Hepatic stellate cell (primary cell): Measurements from ENCODE around the gene XNDC1N.
A peak's percentile ranks its signal among the peaks of the same experiment; 100 is the strongest.

Experiments
- DNase-seq: peaks from one replicate; pipeline ENCODE4 v3.0.0; 2011; ENCODE audit warnings: low spot score

Gene XNDC1N

DNA sequence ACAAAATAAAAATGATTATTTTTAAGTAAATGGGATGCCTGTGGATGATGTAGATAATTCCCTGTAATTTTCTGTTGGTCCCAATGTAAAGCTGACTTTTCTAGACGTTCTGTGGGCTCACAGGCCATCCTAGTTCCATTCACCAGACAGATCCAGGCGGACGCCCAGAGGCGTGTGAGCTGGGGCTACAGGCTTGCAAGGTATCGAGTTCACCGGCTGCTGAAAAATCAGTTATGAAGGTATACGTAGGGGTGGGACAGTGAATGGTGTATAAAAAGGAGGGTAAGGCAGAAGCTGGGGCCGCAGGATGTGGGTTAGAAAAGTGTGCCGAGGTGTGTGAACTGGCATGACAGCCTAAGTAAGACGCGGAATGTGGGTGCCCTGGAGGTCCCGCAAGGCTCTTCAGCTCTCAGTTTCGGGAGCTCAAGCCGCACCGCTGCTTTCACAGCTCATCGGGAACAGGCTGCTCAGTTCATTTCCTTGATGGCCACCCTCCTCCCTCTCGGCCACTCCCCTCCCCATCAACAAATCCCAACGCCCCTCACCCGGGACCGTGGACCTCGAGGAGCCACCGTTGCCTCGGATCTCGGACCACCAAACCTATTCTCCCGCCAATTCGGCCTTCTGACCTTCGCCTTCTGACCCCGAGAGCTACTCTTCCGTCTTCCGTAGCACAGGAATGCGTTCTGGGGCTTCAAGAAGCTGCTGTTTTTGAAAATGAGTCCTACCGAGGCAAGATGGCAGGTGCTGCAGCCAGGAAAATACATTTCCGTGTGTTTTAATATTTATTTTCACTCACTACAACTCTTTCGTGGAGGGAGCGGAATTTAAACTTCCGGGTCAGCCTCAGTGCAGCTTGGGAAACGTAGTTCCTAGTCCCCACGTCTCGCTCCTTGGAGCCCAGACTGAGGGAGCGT is at the start of gene XNDC1N:
TSS of gene XNDC1N (minus strand) at position 775 of the 917 bp plus-strand sequence. CDS start 5,241 bp downstream, outside the sequence.
- DNase-seq, result peak; percentile 88

- DNase-seq, result peak; percentile 49
These were observed 49.5 kb upstream of the XNDC1N start for GRCh38 chr11:71977743-71978418.

DNA sequence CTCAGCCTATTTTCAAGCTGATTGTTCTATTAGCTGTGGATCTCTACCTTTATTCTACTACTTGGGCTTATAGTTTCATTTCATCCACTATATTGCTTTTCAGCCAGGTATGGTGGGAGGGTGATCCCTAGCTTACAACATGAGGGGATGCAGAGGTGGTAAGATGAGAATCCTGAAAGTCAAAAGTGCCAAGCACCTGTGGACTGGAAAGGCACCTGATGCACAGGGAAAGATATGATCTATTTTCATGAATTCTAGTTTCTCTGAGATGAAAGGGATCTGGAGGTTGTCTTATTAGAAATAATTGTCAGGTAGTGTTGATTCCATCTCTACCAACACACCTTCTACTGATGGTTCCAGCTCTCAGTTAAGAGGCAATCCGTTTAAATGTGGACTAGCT is 48.7 kb upstream of the XNDC1N start:
- DNase-seq, result no peak

GRCh38 chr11:71976551-71976950 is 48.2 kb upstream of the XNDC1N start:
- no peak for DNase-seq

GRCh38 chr11:71971680-71972079 is 43.3 kb upstream of the XNDC1N start:
- no peak for DNase-seq

DNA sequence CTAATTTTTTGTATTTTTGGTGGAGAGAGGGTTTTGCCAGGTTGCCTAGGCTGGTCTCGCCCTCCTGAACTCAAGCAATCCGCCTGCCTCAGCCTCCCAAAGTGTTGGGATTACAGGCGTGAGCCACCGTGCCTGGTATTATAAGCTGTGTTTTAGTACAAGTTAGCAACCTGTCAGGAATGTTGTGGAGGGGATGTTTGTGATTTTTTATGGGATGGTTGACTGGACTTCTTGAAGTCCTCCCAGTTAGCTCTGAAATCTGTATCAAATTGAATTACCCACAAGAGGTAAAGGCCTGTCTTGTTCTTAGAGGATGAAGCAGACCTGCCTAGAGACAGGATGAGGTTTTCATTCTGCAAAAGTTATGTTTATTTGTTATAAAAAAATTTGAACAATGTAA is 36.2 kb upstream of the XNDC1N start:
- DNase-seq, result no peak

- no peak for DNase-seq
These were observed 35.1 kb upstream of the XNDC1N start for GRCh38 chr11:71963468-71963867.

DNA sequence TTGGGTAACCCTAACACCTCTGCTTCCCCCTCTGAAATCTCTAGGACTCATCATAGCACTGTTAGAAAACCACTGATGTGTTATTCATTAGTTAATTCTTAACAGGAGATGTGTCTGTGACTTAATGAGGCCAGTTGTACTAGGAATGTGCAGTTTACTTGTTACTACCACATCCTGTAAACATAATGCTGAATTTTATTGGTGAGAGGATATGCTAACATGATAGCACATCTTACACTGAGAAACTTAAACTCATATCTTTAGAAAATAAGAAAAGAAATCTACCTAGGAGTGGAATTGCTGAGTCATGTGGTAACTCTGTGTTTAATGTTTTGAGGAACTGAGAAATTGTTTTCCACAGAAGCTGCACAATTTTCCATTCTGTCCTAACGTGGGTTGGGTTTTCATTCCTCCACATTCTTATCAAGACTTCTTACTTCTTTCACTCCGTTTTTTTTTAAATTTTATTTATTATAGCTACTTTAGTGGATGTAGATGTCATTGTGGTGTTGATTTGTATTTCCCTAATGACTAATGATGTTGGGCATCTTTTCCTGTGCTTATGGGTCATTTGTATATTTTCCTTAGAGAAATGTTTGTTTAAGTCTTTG is 34.1 kb upstream of the XNDC1N start:
- DNase-seq, result no peak

DNA sequence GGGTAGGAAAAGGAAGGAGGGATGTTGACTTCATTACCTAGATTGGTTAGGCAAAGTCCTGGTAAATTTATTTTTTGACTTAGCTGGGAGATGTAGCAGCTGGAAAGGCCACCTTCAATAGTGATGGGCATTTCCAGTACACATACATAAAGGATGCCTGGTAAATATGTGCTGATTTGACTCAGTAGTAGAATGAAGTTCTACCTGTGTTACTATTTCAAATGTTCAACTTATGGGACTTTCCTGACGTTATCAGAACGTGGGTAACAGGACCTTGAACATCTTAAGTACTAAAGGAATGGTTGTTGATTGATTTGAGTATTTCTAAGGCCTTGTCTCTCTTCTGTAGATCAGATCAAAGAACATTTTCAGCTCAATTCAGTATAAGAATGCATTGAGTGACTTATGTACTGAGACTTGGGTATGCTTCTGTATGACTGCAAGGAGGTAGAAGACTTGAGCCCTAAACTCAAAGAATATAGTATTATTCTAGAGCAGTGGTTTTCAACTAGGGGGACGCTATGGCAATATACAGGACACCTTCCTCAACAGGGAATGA is 27.6 kb upstream of the XNDC1N start:
- DNase-seq, result no peak

DNA sequence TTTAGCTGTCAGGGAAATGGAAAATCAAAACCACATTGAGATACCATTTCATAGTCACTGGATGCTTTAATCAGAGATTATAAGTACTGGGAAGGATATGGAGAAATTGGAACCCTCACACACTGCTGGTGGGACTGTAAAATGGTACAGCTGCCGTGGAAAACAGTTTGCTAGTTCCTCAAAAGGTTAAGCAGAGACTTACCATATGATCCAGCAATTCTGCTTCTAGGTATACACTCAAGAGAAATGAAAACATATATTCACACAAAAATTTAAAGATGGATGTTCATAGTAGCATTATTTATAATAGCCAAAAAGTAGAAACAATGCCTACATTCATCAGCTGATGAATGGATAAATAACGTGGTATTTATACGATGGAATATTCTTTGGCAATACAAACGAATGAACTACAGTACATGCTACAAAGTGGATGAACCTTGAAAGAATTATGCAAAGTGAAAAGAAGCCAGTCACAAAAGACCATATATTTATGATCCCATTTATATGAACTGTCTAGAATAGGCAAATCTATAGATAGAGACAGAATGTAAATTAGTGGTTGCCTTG is 23.4 kb upstream of the XNDC1N start:
- no peak for DNase-seq

DNA sequence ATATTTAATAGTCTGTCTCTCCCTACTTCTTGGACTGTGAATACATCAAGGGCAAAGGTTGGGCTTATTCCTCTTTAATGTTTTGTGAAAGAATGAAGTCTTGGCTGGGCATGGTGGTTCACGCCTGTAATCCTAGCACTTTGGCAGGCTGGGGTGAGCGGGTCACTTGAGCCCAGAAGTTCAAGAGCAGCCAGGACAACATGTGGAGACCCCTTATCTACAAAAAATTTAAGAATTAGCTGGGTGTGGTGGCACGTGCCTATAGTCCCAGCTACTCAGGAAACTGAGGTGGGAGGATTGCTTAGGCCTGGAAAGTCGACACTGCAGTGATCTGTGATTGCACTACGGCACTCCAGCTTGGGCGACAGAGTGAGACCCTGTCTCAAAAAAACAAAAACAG is 20.6 kb upstream of the XNDC1N start:
- no peak for DNase-seq

GRCh38 chr11:71948314-71949027 is 20.1 kb upstream of the XNDC1N start:
- DNase-seq, result no peak

DNA sequence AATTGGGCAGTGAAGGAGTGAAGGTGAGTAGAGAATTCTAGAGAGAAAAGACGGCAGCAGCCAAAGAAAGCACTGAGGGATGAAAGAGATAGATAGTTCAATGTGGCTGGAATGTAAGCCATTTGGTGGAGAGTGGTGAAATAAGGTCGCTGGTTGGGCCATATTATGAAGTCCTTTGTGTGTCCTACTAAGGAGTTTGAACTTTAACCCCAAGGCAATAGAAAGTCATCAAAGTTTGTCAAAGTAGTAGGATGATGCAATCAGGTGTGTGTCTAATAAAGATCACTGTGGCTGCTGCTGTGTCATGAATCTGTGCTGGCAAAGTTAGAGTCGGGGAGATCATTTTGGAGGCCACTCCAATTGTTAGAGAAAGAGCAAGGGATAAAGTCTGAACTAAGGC is 19.1 kb upstream of the XNDC1N start:
- no peak for DNase-seq

DNA sequence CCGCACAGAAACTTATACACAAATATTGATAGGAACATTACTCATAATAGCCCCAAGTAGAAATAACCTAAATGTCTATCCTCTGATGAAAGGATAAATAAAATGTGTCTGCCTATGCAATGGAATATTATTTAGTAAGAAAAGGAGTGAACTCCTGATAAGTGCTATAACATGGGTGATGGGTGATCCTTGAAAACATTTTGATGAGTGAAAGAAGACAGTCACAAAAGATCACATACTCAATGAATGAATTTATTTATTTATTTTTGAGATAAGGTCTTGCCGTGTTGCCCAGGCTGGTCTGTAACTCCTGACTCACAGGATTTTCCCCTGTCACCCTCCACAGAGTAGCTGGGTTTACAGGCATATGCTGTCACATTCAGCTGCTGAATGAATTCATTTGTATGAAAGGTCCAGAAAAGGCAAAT is 17.8 kb upstream of the XNDC1N start:
- DNase-seq, result no peak

DNA sequence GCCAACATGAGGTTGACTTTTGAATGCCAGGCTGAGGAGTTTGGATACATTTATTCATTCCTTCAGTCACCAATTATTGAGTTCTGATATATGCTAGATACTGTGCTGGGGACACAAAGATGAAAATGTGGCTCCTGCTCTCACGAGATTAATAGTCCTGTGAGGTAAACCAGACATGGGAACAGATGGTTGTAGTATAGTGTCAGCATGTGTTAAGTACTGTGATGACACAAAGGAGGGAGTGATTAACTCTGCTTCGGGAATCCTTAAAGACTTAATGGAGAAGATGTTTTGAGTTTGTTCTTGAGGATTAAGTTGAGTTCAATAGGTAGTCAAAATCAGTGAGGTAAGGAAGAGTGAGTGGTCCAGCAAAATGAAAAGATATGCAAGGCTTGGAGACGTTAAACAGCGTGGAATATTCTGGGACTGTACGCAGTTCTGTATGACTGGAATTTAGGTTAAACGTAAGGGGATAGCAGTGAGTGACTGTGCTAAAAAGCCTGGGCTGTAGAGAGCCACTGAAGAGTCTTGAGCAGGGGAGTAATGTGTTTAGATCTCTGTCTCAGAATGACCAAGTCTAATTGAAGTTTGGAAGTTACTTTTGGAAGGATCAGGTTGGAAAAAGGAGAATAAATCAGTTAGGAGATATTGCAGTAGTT is 12.3 kb upstream of the XNDC1N start:
- DNase-seq, result no peak

GRCh38 chr11:71937826-71938225 is 9.4 kb upstream of the XNDC1N start:
- no peak for DNase-seq

DNA sequence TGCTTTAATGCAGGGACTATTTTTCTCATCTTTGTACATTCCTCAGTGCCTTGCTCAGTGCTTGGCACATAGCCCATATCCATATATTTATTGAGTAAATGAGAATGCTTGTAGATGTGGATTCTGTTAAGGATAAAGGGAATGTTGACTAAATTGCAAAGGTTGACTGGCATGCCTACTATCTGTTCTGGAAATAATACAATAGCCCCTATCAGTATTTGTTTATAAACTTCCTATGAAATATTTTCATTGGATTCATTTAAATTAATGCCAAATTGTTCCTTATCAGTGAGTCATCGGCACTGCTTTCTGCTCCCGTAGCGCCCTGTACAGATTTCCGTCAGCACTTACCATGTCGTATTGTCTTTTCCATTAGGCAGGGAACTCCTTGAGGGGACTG is 8.4 kb upstream of the XNDC1N start:
- no peak for DNase-seq

GRCh38 chr11:71935338-71935925 is 7.0 kb upstream of the XNDC1N start:
- no peak for DNase-seq

DNA sequence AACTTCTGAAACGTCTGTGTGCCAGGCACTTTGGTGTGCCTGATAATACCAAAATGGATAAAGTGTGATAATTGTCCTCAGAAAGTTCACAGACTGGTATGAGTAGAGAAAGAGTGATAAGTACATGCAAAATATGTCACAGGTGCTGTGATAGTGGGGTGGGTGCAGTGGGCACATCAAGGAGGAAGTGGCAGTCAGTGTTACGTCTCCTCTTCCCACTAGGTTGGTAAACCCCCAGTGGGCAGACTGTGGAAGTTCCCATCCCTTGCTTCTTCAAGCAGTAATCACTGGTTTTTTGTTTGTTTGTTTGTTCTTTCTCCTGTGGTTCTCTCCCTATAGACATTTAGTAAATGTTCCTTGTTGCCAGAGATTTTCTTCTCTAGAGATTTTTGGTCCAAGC is 5.8 kb upstream of the XNDC1N start:
- DNase-seq, result no peak

GRCh38 chr11:71933141-71933933 is 4.9 kb upstream of the XNDC1N start:
- DNase-seq, result no peak
